ENCODE results near the gene RCOR3.

GRCh38 chr1:211341999-211342398 lies 82.8 kb downstream of the RCOR3 start:
- TF ChIP-seq CTCF (IDR thresholded peaks at IDR 0.05; ENCODE audit: low read length) (no peak), EZH2 (optimal IDR thresholded peaks at IDR 0.05; ENCODE audit: low read depth, low read length) (no peak), EZH2phosphoT487 (IDR thresholded peaks at IDR 0.05; ENCODE audit: low read length) (no peak)

Data from MM.1S (cell line).